T-helper 1 cell treated with Interleukin-12 subunit alpha and Interleukin-12 subunit beta and Interleukin-4 antibody, amounts not matched to agents 30 ng/mL and 1 ng/mL, for 36 hours (primary cell): ENCODE measurements around the gene RNU1-3. TPM values are rescaled to one million over a fixed set of nuclear protein-coding genes. Genes with fewer than 3 reads are reported as not detected.
"Not testable (repeated sequence)": the region's sequence is repeated elsewhere in the genome, so short reads cannot be mapped to it uniquely, and the experiment has no call there.

ENCODE experiments used
- intact Hi-C: fragments of 100-400 bp; cut with micrococcal nuclease; formaldehyde crosslinking; loops from one replicate; pipeline ENCODE4 v1.15.1; 2024
- total RNA-seq: library from RNA; stranded (reverse); gene quantifications from 2 replicates; pipeline ENCODE4 v1.2.3, GENCODE V29; 2022

Gene RNU1-3
- total RNA-seq, 1 donor from 2014 or later: 2,156 TPM

DNA sequence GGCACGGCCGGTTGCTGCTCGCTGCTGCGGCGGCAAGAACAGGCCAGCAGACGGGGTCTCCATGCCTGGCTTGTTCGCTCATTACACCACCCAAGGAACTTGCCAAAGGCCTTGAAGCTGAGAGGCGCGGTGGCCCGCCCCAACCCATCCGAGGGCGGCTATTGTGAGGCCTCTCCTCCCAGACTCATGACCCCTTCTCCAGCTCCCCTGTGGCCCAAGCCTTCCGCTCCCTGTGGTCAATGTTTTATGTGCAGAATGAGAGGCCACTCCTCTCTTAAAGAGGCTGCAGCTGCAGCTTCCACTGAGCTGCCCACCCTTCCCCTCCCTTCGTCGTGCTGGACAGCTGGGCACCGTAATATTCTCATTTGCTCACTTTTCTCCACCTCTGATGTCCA lies 27.6 kb upstream of the RNU1-3 start:
- intact Hi-C loops: not testable (repeated sequence)

DNA sequence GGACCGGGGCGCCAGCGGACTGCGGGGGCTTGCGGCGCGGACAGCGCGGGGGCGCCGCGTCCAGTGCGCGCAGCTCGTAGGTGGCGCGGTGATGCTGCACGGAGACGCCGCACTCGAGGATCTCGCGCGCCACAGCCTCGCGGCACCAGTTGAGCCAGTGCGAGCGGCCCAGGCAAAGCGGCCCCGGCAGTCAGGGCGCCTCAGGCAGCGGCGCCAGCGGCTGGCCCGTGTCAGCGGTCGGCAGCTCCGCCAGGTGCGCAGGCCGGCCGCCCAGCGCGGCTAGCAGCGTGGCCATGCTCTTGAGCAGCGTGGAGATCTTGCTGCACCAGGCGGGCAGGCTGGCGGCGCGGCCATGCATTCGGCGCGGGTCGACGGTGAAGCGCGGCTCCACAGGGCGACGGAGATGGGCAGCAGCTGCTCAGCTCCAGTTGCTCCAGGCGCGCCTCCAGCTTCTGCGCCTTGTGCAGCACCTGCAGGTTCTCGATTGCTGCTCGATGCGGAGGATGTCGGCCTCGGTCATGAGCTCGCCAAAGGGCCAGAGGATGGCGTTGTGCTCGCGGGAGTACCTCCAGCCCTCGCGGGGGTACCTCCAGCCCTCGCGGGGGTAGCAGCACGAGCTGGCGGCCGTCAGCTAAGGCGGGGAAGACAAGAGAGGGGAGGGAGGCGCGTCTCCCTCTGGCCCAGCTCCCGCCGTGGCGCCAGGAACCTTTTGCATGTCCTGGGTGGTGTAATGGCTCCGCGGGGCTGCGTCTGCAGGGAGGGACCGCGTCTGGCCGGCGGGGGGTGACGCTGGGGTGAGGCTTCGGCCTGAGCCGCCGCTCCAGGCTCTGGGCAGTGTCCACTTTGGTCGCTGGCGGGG lies 26.9 kb upstream of the RNU1-3 start:
- intact Hi-C loops: not testable (repeated sequence)

DNA sequence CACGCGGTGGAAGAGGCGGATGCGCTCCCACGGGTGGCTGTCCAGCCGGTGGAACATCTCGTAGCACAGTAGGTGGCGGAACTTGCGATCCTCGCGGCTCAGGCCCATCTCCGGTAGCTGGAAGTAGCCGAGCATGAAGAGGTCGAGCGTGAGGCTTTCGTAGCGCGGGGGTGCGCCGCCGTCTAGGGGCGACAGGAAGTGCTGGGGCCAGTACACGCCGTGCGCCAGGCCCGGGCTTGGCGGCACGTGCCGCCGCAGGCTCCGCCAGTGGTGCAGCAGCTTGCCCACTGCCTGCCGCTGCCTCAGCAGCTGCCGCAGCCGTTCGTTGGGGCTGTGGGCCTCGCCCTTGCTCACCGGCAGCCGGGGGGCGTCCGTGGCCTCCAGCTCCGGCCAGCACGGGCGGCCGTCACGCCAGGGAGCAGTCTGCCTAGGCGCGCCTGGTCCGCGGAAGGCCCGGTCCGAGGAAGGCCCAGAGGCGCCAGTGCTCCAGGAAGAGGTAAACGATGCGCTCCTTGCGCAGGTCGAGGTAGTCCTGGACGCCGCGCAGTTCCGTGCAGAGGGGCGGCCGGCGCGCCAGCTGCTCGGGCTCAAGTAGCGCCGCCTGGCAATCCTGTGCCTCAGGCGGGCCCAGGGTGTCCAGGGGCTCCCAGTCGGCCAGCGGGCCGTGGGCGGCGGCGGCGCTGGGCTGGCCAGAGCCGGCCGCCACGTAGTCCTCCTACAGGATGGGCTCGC lies 26.1 kb upstream of the RNU1-3 start:
- intact Hi-C loops: not testable (repeated sequence)

DNA sequence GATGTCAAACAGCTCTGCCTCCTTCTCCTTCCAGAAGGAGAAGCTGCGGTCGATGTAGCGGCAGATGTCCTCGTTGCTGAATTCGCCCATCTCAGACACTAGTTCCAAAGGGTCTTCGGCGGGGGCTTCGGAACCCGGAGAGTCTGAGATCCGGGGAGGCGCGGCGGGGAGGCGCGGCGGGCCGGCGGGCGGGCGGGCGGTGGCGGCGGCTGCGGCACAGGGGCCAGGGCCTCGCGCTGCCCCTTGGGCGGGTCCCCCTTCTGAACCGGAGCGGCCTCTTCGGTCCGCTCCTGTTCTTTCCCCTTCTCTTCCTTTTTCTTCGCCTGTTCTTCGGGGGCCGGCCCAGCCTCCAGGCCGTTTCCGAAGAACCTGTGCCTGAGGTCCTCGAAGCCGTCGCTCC lies 25.5 kb upstream of the RNU1-3 start:
- intact Hi-C loops: not testable (repeated sequence)

DNA sequence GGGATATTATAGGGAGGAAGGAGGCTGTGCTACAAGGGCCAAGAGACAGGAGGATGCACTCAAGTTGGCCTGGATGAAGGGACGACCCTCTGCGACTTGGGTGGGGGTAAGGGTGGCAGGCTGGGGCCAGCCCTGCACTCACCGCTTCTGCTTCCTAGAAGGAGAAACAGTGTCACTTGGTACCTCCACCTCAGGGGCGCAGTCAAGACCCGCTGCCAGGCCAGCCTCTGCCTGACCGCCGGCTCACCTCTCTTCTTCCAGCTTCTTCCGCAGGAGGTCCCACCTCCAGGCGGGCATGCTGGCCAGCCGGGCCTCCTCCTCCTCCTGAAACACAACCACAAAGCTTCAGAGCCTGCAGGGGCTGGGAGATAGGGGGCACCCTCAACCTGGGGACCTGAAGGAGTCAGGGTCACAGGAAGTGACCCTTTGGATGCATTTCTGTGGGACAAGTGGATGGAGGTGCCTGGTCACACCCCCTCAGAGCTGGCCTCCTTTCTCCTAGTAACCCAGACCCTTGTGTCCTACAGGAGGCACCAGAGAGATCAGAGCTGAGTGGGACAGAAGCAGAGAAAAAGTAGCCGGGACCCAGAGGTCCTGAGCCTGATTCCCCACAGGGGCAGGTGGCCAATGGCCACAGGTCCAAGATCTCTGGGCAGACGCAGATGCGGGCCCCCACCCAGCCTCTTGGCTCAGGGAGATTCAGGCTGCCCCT lies 24.4 kb upstream of the RNU1-3 start:
- intact Hi-C loops: not testable (repeated sequence)

DNA sequence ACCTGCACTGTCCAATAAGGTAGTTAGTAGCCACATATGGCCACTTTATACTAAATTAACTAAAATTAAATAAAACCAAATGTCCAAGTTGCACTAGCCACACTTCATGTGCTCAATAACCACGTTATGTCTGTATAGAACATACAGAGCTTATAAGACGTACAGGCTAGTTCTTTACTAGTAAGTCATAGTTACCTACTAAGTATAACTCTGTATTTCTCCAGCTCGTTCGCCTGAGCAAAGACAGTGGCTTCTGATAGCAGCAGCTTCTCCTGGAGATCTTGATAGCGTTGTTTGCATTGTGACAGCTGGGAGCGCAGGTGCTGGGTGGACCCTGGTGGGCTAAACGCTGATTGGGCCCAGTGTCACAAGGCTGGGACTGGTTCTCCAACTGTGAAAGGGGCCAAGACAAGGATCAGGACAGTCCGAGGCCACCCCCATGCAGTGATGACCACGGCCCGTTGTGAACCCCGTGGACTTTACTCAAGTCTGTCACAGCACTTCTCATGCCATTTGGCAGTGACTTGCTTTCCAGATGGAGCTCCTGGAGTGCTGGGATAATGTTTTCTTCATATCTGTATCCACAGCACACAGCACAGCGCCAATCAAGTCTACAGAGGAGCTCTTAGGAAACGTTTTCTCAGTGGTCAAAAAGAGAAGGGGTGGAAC lies 20.5 kb upstream of the RNU1-3 start:
- intact Hi-C loops: not testable (repeated sequence)

DNA sequence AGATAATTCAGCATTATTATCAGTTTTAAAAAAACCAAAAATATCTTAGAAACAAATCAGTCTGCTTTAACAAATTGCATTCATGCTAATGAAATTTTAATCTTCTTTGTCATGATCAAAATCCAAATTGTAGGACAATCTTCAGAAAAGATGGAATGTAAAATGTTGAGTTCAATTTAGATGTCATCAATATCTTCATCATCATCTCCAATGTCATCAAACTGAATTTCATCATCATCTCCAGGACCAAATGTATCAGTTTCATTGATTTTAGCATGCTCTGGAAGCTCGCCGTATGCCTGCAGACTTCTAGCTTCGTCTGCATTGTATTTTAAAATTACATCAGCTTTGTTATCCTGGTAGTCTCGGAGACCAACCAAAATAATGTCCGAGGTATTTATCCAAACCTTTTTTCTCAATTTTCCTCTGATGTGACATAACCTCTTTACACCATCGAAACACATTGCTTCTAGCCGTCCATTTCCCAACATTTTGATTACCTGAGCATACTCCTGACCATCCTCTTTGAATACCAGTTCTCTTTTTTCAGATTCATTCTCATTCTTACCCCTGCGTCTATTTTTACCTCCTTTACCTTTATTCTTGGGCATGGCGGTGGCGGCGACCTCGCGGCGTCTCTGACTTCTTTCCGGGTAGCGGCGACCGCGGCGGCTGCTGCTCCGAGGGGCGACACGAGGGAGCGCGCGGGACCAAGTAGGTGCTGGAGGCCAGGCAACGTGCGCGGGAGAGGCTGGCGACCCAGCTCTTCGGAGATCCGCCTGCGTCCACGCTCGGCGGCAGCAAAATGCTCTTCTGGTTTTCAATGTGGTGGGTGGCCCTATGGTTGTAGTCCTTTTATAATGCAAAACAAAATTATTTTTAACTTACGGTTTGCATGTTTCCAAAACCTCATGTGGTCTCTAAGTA lies 19.0 kb upstream of the RNU1-3 start:
- intact Hi-C loops: not testable (repeated sequence)

DNA sequence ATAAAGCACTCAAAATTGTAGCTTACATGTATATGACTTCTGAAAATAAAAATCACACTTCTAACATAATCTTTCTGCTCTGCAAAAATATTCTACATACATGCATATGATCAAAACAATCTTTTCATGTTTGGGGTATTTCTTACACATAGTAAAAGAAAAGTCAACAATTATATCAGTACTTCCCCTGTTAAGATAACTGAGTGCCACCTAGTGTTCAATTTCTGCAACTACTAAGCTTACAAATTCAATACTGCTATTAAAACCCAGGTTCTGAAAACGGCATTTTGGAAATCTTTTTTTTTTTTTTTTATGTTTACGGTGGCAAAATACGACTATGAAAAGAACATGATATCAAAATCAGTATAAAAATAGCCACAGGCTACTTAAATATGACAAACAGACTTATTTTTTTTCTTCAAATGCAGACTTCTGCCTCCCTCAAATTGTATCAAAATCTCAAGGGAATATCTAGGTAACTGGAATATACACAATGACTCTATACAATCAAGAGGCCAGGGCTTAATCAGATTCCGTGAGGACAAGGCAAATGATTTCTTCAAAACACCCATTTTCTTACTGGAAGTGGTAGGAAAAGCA lies 18.1 kb upstream of the RNU1-3 start:
- intact Hi-C loops: not testable (repeated sequence)

DNA sequence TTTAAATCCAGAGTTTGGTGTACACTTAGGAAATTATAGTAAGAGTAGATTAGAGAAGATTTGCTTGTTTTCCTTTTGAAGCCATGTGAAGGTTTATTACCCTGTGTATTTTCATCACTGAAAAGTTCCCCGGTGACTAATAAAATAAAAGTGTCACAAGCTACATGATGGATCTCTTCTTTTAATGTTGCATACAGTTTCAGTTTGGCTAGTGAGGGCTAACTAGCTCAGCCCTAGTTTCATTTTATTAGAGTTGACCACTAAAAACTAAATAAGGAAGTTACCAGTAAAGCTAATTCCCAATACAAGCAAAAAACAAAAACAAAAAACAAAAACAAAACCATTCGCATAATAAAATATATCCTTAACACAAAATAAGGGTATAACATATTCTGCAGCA lies 17.4 kb upstream of the RNU1-3 start:
- intact Hi-C loops: not testable (repeated sequence)

DNA sequence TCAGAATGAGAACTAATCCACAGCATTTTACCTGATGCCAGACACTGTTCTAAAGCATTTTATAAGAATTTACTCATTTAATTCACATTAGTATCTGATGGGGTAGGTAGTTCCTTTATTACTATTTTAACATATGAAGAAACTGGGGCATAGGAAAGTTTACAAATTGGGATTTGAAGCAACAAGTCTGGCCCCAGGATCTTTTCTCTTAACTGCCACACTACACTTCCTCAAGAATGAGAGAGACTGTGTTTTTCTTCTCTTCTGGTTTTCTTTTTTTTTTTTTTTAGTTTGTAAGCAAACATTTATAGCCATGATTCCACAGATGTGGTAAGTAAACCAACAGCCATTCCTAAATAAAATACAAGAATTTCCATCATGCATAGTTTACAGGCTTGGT lies 16.1 kb upstream of the RNU1-3 start:
- intact Hi-C loops: not testable (repeated sequence)

DNA sequence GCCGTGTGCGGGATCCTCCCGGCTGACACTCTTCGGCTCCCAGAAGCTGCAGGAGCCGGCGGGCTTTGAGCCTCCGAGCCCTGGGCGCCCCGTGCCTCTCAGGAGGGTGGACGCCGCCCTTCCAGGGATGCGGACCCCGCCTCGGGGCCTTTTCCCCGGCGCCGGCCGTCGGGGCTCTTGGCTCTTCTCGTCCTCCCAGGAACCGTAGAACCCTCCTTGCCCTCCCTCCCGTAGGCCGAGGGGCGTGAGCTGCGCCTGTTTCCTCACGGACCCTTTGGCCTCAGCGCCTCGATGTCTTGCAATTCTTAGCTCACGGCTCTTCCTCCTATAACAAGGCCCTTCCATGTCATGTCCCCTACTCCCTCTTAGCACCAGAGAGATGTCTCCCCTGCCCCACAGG lies 13.6 kb upstream of the RNU1-3 start:
- intact Hi-C loops: not testable (repeated sequence)

DNA sequence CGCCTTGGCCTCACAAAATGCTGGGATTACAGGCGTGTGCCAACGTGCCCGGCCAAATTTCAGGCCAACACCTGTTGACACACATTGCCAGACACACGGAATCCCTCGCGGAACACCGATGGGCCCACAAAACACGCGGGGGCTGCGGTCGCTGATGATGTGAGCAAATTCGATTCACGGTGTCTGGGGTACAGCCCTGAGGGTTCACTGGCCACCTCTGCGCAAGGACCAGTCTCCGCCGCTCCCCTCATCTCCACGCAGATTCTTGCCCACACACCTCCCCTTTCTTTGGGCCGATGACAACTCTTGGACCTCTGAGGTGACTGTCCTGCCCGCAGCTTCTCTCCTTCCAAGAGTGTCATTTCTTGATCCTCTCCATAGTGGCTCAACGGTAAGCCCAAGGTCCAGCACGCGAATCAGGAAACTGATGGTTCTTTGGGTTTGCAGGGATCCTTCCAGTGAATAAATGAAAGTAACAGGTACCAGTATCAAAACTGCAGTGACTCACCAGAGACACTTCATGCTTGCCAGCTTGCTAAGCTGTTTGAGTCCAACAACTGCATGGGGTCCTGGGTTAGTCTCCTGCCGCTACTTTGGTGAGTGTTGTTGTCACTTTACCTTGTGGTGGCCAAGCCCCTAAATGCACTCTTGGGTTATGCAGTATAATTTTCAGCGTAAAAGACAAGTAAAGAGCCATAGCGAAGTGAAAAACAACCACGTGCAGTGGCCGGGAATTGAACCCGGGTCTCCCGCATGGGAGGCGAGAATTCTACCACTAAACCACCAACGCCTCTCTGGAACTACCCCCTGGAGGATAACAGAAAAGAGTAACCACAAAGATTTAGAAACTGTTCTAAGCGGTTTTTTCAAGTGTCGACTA lies 11.0 kb upstream of the RNU1-3 start:
- intact Hi-C loops: no loop called here

DNA sequence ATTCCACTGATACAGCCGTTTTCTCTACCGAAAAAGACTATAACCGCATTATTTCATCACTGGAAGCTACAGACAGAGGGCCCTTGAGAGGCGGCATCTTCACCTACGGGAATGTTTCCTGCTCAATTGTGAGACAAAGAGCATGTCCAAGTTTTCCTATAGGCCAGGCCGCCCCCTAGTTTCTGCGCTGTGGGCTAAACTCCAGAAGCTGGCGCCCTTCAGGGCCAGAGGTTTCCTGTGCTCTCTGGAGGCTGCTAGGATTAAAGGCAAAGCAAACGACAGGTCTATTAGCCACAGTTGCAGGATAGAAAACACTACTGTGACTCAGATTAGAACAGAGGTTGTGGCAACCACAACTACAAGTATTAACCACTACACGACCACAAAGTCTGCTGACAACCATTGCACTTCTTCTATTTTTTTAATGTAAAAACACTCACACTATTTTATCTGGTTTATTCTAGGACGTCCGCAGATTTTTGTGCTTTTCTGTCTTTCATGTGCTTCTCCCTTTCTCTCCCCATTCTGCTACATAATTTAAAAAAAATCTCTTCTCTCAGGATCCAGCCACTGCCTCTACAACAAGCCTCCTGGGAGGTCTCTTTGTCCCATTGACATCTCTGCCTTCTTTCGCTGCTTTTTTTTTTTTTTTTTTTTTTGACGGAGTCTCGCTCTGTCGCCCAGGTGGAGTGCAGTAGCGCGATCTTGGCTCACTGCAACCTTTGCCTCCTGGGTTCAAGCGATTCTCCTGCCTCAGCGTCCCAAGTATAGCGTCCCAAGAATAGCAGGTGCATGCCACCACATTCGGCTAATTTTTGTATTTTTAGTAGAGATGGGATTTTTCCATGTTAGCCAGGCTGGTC lies 10.1 kb upstream of the RNU1-3 start:
- intact Hi-C loops: not testable (repeated sequence)

DNA sequence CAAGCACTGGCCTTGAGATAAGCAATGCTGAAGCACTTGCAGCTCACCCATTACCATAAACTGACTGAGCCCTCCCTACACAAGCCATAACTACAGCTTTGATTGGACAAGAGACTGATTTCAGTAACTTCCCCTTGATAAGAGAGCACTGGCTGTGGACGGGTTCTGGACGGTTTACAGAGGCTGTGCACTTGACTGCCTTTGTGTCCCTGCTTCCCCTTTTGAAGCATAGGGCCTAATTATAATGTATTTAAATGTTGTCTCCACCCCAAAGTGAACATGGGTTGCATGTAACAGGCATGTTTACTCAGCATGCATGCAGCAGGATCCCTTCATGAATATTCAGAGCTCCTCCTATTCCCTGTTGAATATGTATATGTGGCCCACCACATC lies 8.4 kb upstream of the RNU1-3 start:
- intact Hi-C loops: not testable (repeated sequence)

DNA sequence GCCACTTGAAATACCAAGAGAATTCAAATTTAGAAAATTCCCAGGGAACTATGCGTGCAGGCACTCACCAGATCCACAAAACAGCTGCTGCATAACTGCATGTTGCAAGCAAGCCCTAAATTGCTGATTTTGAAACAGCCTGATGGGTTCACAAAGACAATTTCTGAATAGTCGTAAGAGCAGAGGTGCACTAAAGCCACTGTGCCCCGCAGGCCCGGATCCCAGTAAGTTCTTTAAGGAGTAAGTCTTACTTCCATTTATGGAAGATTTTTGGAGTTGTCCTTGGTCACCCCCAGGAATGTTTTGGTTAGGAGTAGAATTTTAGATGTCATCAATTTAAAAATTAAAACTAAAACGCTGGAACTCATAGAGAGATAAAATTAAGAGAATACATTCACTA lies 7.2 kb upstream of the RNU1-3 start:
- intact Hi-C loops: not testable (repeated sequence)

DNA sequence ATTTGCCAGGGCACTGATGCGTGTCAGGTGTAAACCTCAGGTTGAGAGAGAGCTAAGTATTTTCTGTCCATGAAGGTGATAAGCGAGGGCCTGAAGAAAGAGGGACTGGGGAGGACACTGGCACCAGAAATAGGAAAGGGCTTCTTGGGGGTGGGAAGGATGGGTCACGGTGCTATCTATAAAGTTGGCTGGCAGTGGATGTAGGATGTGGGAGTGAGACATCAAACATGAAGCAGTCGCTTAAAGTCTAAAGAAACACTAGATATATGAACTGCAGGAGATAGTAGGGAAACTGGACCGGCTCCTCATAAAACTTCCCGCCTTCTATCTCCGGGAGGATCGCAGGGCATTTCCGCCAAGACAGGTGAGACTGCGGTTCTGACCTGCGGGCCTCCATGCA lies 912 bp downstream of the RNU1-3 start:
- intact Hi-C loops: not testable (repeated sequence)

DNA sequence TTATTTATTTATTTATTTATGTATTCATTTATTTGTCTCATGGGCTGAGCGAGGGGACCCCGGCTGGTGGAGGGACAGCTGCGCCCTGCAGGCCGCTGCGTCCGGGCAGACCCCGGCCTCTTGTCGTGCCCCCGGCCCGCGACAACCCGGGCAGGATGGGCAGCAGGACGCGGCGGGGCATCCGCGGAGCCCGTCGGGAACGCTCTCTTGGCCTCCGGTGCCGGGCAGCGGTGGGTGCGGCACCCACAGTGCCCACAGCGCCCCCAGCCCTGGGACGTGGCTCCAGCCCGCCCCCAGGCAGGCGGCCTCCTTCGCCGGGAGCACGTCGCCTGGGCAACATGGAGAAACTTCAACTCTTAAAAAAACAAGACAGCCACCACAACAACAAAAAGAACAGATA lies 8.5 kb downstream of the RNU1-3 start:
- intact Hi-C loops: not testable (repeated sequence)
